ENCODE data around the gene TEAD4.

Gene TEAD4

GRCh38 chr12:3034067-3034750, 75.0 kb downstream of the TEAD4 start:
- ChIA-PET POLR2A (no interaction called here), CTCF (interaction anchor here (0.9 to 3.0 kb wide), 14 partner anchors 9 to 238 kb away, joined by 3 to 14 read pairs (median 5); partner anchors contain the start of genes FOXM1 and RHNO1)
- peak; percentile 82 for DNase-seq (ENCODE audit: extremely low spot score)
- TF ChIP-seq CTCF (IDR thresholded peaks at IDR 0.05; ENCODE audit: control extremely low read depth, extremely low read depth, low read depth, missing control alignments): peak; percentile 69

DNA sequence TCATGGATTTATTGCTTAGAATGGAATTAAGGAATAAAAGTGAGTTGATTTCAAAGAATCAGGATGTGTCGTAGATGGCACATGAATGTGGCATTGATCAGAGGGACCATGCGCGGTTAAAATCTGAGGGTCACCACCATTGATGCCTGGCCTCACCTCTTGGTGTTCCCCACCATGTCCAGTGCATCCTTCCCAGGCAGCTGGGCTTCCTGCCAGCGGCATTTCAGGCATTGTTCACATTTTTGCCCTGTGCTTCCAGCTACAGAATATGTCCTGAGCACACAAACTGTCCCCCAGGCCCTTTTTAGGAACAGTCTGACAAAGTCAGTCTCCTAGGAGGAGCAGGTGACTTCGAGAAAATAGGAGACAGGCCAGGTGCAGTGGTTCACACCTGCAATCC, 76.0 kb downstream of the TEAD4 start:
- CTCF ChIA-PET: interaction anchor here (1.4 to 3.0 kb wide), 6 partner anchors 8 to 189 kb away, joined by 5 to 14 read pairs (median 9); no protein-coding TSS in a partner anchor
- POLR2A ChIA-PET: no interaction called here
- TF ChIP-seq CTCF (IDR thresholded peaks at IDR 0.05; ENCODE audit: control extremely low read depth, extremely low read depth, low read depth, missing control alignments): no peak
- no peak for DNase-seq (ENCODE audit: extremely low spot score)

DNA sequence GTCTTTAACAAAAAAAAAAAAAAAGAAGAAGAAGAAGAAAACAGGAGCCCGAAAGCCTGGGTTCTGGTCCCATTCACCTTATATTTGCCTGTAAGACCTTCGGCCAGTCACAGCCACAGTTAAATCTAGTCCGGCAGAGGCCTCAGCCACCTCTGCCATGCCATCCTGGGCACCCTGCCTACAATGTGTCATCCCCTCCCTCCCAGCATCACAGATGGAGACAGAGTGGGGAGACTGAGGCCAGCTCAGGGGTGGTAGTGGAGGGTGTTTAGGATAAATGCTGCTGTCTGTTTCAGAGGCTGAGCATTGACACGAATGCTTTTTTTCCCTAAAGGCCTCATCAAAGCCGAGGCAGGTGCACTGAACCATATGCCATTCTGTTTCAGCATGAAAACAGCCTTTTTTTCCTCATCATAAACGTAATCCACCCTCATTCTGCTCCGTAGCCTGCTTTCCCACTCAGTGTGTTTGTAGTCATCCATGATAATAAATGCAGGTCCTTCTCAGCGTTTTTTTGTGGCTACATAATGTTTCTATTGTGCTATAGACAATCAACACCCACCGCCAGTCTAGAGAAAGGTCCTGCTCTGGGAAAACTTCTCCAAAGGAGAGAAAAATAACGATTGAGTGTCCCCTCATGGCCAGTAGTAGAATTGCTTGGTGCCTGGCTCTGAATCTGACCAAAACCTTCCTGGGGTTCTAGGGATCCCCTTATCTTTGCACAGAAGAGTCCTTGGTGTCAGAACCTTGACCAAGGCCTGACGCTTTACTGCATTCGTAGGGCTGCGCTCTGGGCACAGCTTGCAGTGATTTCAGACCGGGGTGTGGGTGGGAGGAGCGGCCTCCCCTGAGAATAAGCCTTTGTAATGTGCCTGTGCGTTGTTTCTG, 76.9 kb downstream of the TEAD4 start:
- no peak for TF ChIP-seq CTCF (IDR thresholded peaks at IDR 0.05; ENCODE audit: control extremely low read depth, extremely low read depth, low read depth, missing control alignments)
- ChIA-PET CTCF (no interaction called here), POLR2A (no interaction called here)
- no peak for DNase-seq (ENCODE audit: extremely low spot score)

DNA sequence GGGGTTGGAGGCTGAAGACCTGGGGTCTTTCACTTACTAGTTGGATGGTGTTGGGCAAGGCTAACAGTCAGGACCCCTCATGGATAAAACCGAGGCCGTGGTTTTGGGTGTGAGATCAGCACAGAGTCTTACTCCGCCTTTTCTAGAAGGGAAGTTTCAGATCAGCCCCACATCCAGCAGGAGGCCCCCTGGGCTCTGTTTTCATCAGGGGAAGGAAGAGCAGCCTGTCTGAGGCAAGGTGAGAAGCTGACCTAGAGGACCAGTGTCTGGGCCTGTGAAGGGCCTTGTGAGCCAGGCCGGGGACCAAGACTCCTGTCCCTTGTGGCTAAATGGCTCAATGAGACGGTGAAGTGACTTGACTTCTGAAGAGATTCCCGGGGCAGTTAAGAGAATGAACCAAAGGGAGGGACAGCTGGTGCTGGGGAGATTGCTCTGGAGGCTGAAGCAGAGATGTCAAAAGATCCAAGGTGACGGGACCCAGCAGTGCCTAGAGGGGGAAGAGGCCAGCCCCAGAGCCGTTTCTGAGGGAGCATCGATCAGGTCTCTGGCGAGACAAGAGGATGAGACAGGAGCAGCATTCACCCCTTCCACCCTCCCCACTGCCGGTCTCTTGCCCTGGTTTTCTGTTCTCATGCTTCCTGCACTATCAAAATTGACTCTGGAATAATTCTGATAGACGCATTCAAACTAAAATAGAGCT, 77.9 kb downstream of the TEAD4 start:
- ChIA-PET POLR2A (no interaction called here), CTCF (interaction anchor here (1.3 kb wide), 1 partner anchor 263 kb away, joined by 4 read pairs; no protein-coding TSS in a partner anchor)
- DNase-seq (ENCODE audit: extremely low spot score): no peak
- TF ChIP-seq CTCF (IDR thresholded peaks at IDR 0.05; ENCODE audit: control extremely low read depth, extremely low read depth, low read depth, missing control alignments): no peak

GRCh38 chr12:3038166-3038565, 79.0 kb downstream of the TEAD4 start:
- DNase-seq (ENCODE audit: extremely low spot score): no peak
- TF ChIP-seq CTCF (IDR thresholded peaks at IDR 0.05; ENCODE audit: control extremely low read depth, extremely low read depth, low read depth, missing control alignments): no peak
- ChIA-PET POLR2A (no interaction called here), CTCF (interaction anchor here (1.3 kb wide), 1 partner anchor 262 kb away, joined by 4 read pairs; no protein-coding TSS in a partner anchor)

DNA sequence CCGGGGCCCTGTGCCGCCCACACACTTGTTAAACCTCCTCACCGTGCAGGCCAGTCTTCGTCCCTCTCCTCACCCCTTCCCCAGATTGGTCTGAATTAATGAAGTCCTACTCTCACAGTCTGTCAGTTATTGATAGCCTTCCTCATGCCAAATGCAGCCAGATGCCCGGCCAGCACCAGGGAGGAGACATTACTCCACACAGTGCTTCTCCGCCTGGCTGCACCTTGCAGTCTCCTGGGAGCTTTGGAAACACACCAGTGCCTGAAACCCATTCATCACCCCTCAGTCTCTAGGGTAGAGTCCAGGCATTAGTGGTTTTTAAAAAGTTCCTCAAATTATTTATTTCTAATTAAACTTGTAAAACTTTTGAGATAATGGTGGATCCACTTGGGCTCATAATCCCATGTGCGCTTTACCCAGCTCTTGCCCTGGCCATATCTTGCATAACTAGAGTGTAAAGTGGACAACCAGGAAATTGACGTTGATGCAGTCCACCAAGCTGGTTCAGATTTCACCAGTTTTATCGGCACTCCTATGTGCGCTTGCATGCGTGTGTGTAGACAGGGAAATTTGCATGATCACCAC, 79.8 kb downstream of the TEAD4 start:
- CTCF ChIA-PET: interaction anchor here (0.8 to 1.0 kb wide), 2 partner anchors 34 to 185 kb away, joined by 3 to 4 read pairs; no protein-coding TSS in a partner anchor
- no peak for TF ChIP-seq CTCF (IDR thresholded peaks at IDR 0.05; ENCODE audit: control extremely low read depth, extremely low read depth, low read depth, missing control alignments)
- POLR2A ChIA-PET: no interaction called here
- no peak for DNase-seq (ENCODE audit: extremely low spot score)

All from GM10248 (cell line).